ENCODE measurements around the gene RAPGEF5.

GRCh38 chr7:22114440-22114981 lies 242.4 kb downstream of the RAPGEF5 start:
- no peak for TF ChIP-seq CTCF (optimal IDR thresholded peaks at IDR 0.05 in 1 of 3, IDR thresholded peaks at IDR 0.05 in 1 of 3, conservative IDR thresholded peaks at IDR 0.05 in 1 of 3; ENCODE audit: extremely low read depth in 1 of 3, insufficient read depth in 2 of 3, low read length in 3 of 3)
- no peak for TF ChIP-seq EZH2 (IDR thresholded peaks at IDR 0.05; ENCODE audit: low read length)

Measured in keratinocyte (primary cell).